Nephron progenitor cell (in vitro differentiated cells): ENCODE measurements around the gene PCBP4.

ENCODE experiments used
- DNase-seq: peaks from one replicate; pipeline ENCODE4 v3.0.0; 2021
- H3K27ac Mint-ChIP-seq: 2 replicates; pipeline ENCODE4 v1.8.0; 2021; ENCODE audit warnings: mild to moderate bottlenecking, moderate library complexity, mixed read lengths
- H3K27me3 Mint-ChIP-seq: 2 replicates; pipeline ENCODE4 v1.8.0; 2021; ENCODE audit warnings: mild to moderate bottlenecking, low read depth, mixed read lengths; ENCODE audit not compliant: poor library complexity
- H3K36me3 Mint-ChIP-seq: 2 replicates; pipeline ENCODE4 v1.8.0; 2021; ENCODE audit warnings: low read depth, mixed read lengths
- H3K4me1 Mint-ChIP-seq: 2 replicates; pipeline ENCODE4 v1.8.0; 2021; ENCODE audit warnings: mixed read lengths
- H3K4me3 Mint-ChIP-seq: 2 replicates; pipeline ENCODE4 v1.8.0; 2021; ENCODE audit warnings: mild to moderate bottlenecking, moderate library complexity, mixed read lengths
- H3K9me3 Mint-ChIP-seq: 2 replicates; pipeline ENCODE4 v1.8.0; 2021; ENCODE audit warnings: mild to moderate bottlenecking, moderate library complexity, mixed read lengths
- CTCF ChIP-seq: fragments of 200-600 bp; sonication (generic); IDR thresholded peaks from 2 replicates; pipeline ENCODE4 v1.5.0; 2021; ENCODE audit warnings: antibody characterized with exemption

PCBP4 gene

GRCh38 chr3:52004163-52004787 lies 37.0 kb upstream of the PCBP4 start:
- Mint-ChIP-seq H3K36me3 (no peaks in the 10 kb centered on the region), H3K4me3 (no peak overlapping the region), H3K9me3 (no peaks in the 10 kb centered on the region), H3K27ac (no peak overlapping the region), H3K27me3 (peaks cover 25% of the 10 kb centered on the region), H3K4me1 (peaks cover 57% of the 10 kb centered on the region)
- peak; percentile 76 for DNase-seq
- peak; percentile 60 for TF ChIP-seq CTCF

GRCh38 chr3:52002748-52003147 lies 35.5 kb upstream of the PCBP4 start:
- no peaks in the 10 kb centered on the region for H3K9me3 Mint-ChIP-seq
- H3K4me1 Mint-ChIP-seq = peaks cover 67% of the 10 kb centered on the region
- no peaks in the 10 kb centered on the region for H3K36me3 Mint-ChIP-seq
- peaks cover 30% of the 10 kb centered on the region for H3K27me3 Mint-ChIP-seq
- no peak for TF ChIP-seq CTCF
- no peak for DNase-seq
- H3K4me3 Mint-ChIP-seq = no peak overlapping the region
- no peak overlapping the region for H3K27ac Mint-ChIP-seq

GRCh38 chr3:52001443-52001974 lies 34.3 kb upstream of the PCBP4 start:
- no peaks in the 10 kb centered on the region for H3K9me3 Mint-ChIP-seq
- H3K36me3 Mint-ChIP-seq = no peaks in the 10 kb centered on the region
- no peak overlapping the region for H3K4me3 Mint-ChIP-seq
- peaks cover 30% of the 10 kb centered on the region for H3K27me3 Mint-ChIP-seq
- TF ChIP-seq CTCF = peak; percentile 92
- DNase-seq = peak; percentile 93
- H3K27ac Mint-ChIP-seq = no peak overlapping the region
- peaks cover 68% of the 10 kb centered on the region for H3K4me1 Mint-ChIP-seq

- Mint-ChIP-seq H3K4me1 (peaks cover 63% of the 10 kb centered on the region), H3K27ac (no peak overlapping the region), H3K27me3 (peaks cover 30% of the 10 kb centered on the region), H3K4me3 (no peak overlapping the region), H3K9me3 (no peaks in the 10 kb centered on the region), H3K36me3 (peaks cover 9% of the 10 kb centered on the region)
- TF ChIP-seq CTCF = no peak
- no peak for DNase-seq
Observed at GRCh38 chr3:51999846-52000245, 32.6 kb upstream of the PCBP4 start.

GRCh38 chr3:51998774-51999173 lies 31.5 kb upstream of the PCBP4 start:
- Mint-ChIP-seq H3K4me1 (peaks cover 63% of the 10 kb centered on the region), H3K27ac (no peak overlapping the region), H3K27me3 (peaks cover 30% of the 10 kb centered on the region), H3K36me3 (peaks cover 20% of the 10 kb centered on the region), H3K4me3 (no peak overlapping the region), H3K9me3 (no peaks in the 10 kb centered on the region)
- TF ChIP-seq CTCF = no peak
- DNase-seq = no peak
